IMR-90 (cell line): ENCODE data around the gene TPSD1. TPM values are rescaled to one million over a fixed set of nuclear protein-coding genes. Genes with fewer than 3 reads are reported as not detected.
"Not testable (repeated sequence)": the region's sequence is repeated elsewhere in the genome, so short reads cannot be mapped to it uniquely, and the experiment has no call there.

Source experiments
- ATAC-seq: fragments of 200-7000 bp; cut with Tn5 transposase; 2 replicates; pipeline ENCODE4 v1.9.1; 2020; ENCODE audit warnings: low read depth, mild to moderate bottlenecking, moderate library complexity
- BruUV-seq: library from RNA; stranded (reverse); fragments of 400-500 nt; replicated peaks from 2 replicates; lab custom pipeline; 2021; lab: Mats Ljungman, UMichigan
- CTCF ChIA-PET: fragments of 300-600 bp; formaldehyde crosslinking; extraction: SDS; loops from one replicate; lab custom pipeline; 2021; ENCODE audit warnings: antibody characterized with exemption; lab: Yijun Ruan, JAX
- POLR2A ChIA-PET: fragments of 300-600 bp; sonication (Branson Sonifier 250); formaldehyde crosslinking; loops from one replicate; lab custom pipeline; 2022; ENCODE audit warnings: antibody characterized with exemption; ENCODE audit not compliant: unreplicated experiment; lab: Charles Lee
- DNase-seq: peaks from one replicate; pipeline ENCODE4 v3.0.0; 2013
- H2AFZ ChIP-seq: replicated peaks from 2 replicates; pipeline ENCODE3; 2013; ENCODE audit warnings: low read length, mild to moderate bottlenecking; ENCODE audit not compliant: poor library complexity
- H2AK5ac ChIP-seq: 2 replicates; pipeline ENCODE4 v1.6.1; 2013; ENCODE audit warnings: low read depth, low read length, inconsistent platforms
- H2AK9ac ChIP-seq: replicated peaks from 2 replicates; pipeline ENCODE3; 2013; ENCODE audit warnings: mild to moderate bottlenecking, low read depth, low read length, moderate library complexity; ENCODE audit not compliant: poor library complexity
- H2BK120ac ChIP-seq: 2 replicates; pipeline ENCODE4 v1.6.1; 2013; ENCODE audit warnings: low read depth, low read length, inconsistent platforms
- H2BK15ac ChIP-seq: 3 replicates; pipeline ENCODE4 v1.6.1; 2013; ENCODE audit warnings: low read depth, low read length, inconsistent platforms
- H2BK20ac ChIP-seq: 2 replicates; pipeline ENCODE4 v1.6.1; 2013; ENCODE audit warnings: low read depth, mild to moderate bottlenecking, inconsistent platforms, low read length, moderate library complexity
- H2BK5ac ChIP-seq: 2 replicates; pipeline ENCODE4 v1.6.1; 2013; ENCODE audit warnings: mild to moderate bottlenecking, low read depth, low read length, inconsistent platforms; ENCODE audit not compliant: poor library complexity, severe bottlenecking
- H3K14ac ChIP-seq: replicated peaks from 2 replicates; pipeline ENCODE4 v1.6.1; 2013; ENCODE audit warnings: low read depth, low read length, inconsistent platforms
- H3K18ac ChIP-seq: 2 replicates; pipeline ENCODE4 v1.6.1; 2013; ENCODE audit warnings: low read depth, low read length, control low read depth
- H3K23ac ChIP-seq: 2 replicates; pipeline ENCODE4 v1.6.1; 2013; ENCODE audit warnings: low read depth, low read length, inconsistent platforms
- H3K27ac ChIP-seq: 2 replicates; pipeline ENCODE4 v1.5.1; 2013; ENCODE audit warnings: mild to moderate bottlenecking, control low read depth, low read length; ENCODE audit not compliant: insufficient read depth
- H3K27me3 ChIP-seq: 2 replicates; pipeline ENCODE4 v1.6.1; 2013; ENCODE audit warnings: low read length; ENCODE audit not compliant: control insufficient read depth, insufficient read depth
- H3K36me3 ChIP-seq: 2 replicates; pipeline ENCODE4 v1.6.1; 2013; ENCODE audit warnings: low read length, mixed read lengths; ENCODE audit not compliant: control insufficient read depth, insufficient read depth
- H3K4ac ChIP-seq: 2 replicates; pipeline ENCODE4 v1.6.1; 2013; ENCODE audit warnings: low read depth, low read length, inconsistent platforms
- H3K4me1 ChIP-seq: 2 replicates; pipeline ENCODE4 v1.6.1; 2013; ENCODE audit warnings: low read length, mixed read lengths; ENCODE audit not compliant: control insufficient read depth, insufficient read depth
- H3K4me2 ChIP-seq: 2 replicates; pipeline ENCODE4 v1.6.1; 2013; ENCODE audit warnings: low read depth, mild to moderate bottlenecking, control low read depth, low read length, moderate library complexity
- H3K4me3 ChIP-seq: 2 replicates; pipeline ENCODE4 v1.5.1; 2013; ENCODE audit warnings: low read depth, mild to moderate bottlenecking, control low read depth, low read length, moderate library complexity; ENCODE audit not compliant: insufficient read depth
- H3K56ac ChIP-seq: 2 replicates; pipeline ENCODE4 v1.6.1; 2013; ENCODE audit warnings: low read length, inconsistent platforms; ENCODE audit not compliant: insufficient read depth; ENCODE audit errors: extremely low read depth
- H3K79me1 ChIP-seq, 2 experiments: 2 replicates each; pipeline ENCODE4 v1.6.1; 2013; ENCODE audit warnings: low read length in 2 of 2, inconsistent platforms in 1 of 2, low read depth in 1 of 2
- H3K9ac ChIP-seq: 2 replicates; pipeline ENCODE4 v1.6.1; 2013; ENCODE audit warnings: low read depth, low read length, control low read depth
- H3K9me1 ChIP-seq: 2 replicates; pipeline ENCODE4 v1.6.1; 2013; ENCODE audit warnings: low read length, inconsistent platforms; ENCODE audit not compliant: insufficient read depth
- H3K9me3 ChIP-seq: 2 replicates; pipeline ENCODE4 v1.6.1; 2013; ENCODE audit warnings: low read length; ENCODE audit not compliant: control insufficient read depth, insufficient read depth
- H4K20me1 ChIP-seq: 2 replicates; pipeline ENCODE4 v1.6.1; 2013; ENCODE audit warnings: low read length, inconsistent platforms; ENCODE audit not compliant: insufficient read depth
- H4K5ac ChIP-seq: 2 replicates; pipeline ENCODE4 v1.6.1; 2013; ENCODE audit warnings: mild to moderate bottlenecking, low read depth, low read length, control low read depth
- H4K8ac ChIP-seq, 2 experiments: 2 replicates each; pipeline ENCODE4 v1.6.1; 2013; ENCODE audit warnings: low read depth in 2 of 2, low read length in 2 of 2, control low read depth in 1 of 2, inconsistent platforms in 1 of 2
- H4K91ac ChIP-seq: 2 replicates; pipeline ENCODE4 v1.6.1; 2013; ENCODE audit warnings: low read depth, low read length, inconsistent platforms; ENCODE audit not compliant: insufficient read depth
- WGBS, 2 experiments: methylation state at CpG; one replicate each; pipeline versions ENCODE4 v1.1.5 to v1.1.7; 2013; ENCODE audit warnings: missing lambda C conversion rate in 2 of 2; ENCODE audit not compliant: insufficient read length in 1 of 2; ENCODE audit errors: extremely low coverage in 2 of 2; 5-methylcytosine and 5-hydroxymethylcytosine counted together
- dilution Hi-C: fragments of 300-500 bp; cut with HindIII; formaldehyde crosslinking; loops from one replicate; pipeline ENCODE4 v1.14.3; 2018; ENCODE audit warnings: low sequenced_read_pairs; ENCODE audit not compliant: unreplicated experiment
- in situ Hi-C: fragments of 300-500 bp; cut with MboI; formaldehyde crosslinking; loops from 3 replicates; pipeline ENCODE4 v1.14.3; 2019; ENCODE audit warnings: low sequenced_read_pairs, inconsistent platforms, mixed read lengths
- intact Hi-C: fragments of 100-400 bp; cut with micrococcal nuclease; formaldehyde crosslinking; loops from 2 replicates; pipeline ENCODE4 v1.10.0; 2022
- polyA plus RNA-seq, 3 experiments: library from polyadenylated mRNA; depleted of rRNA; stranded (reverse); fragments of >200 nt; gene quantifications; 2 replicates each; pipeline ENCODE4 v1.2.3, GENCODE V29; 2012; ENCODE audit warnings: low replicate concordance in 1 of 3
- total RNA-seq: library from RNA; depleted of rRNA; stranded (reverse); fragments of >200 nt; gene quantifications from 2 replicates; pipeline ENCODE4 v1.2.3, GENCODE V29; 2012

TPSD1 gene
- total and polyA plus RNA-seq, 2 of the 4 experiments (the other 2 are of a cell fraction) = not detected

GRCh38 chr16:1230084-1230470 is 25.8 kb upstream of the TPSD1 start, which contains the start of gene TPSB2:
Gene TPSB2, minus strand, starts transcription at chr16:1230184. Its CDS starts 233 bp downstream, at chr16:1229951.
- H4K5ac ChIP-seq, H3K23ac ChIP-seq, in situ Hi-C loops, H2AFZ ChIP-seq, ATAC-seq, H4K8ac ChIP-seq, H3K4me3 ChIP-seq, H3K18ac ChIP-seq, H3K9ac ChIP-seq, H2BK15ac ChIP-seq, H3K9me1 ChIP-seq, H4K91ac ChIP-seq, H3K36me3 ChIP-seq, H2AK9ac ChIP-seq, dilution Hi-C loops, CTCF ChIA-PET, DNase-seq, H4K20me1 ChIP-seq, intact Hi-C loops, H3K14ac ChIP-seq, H3K56ac ChIP-seq, H2BK5ac ChIP-seq, H2BK120ac ChIP-seq, BruUV-seq, H3K79me1 ChIP-seq, POLR2A ChIA-PET, H3K27ac ChIP-seq, H3K27me3 ChIP-seq, H3K4me2 ChIP-seq, H3K4ac ChIP-seq, H2AK5ac ChIP-seq, H3K9me3 ChIP-seq, H3K4me1 ChIP-seq, H2BK20ac ChIP-seq: not testable (repeated sequence)
- no CpG with 5 or more reads among the region's 11 CpGs for WGBS, 2 experiments

GRCh38 chr16:1230471-1231212 is 25.2 kb upstream of the TPSD1 start:
- H2AK5ac ChIP-seq, H2BK5ac ChIP-seq, H3K27me3 ChIP-seq, H3K4ac ChIP-seq, H3K9me3 ChIP-seq, H3K36me3 ChIP-seq, CTCF ChIA-PET, H3K79me1 ChIP-seq, intact Hi-C loops, H3K4me1 ChIP-seq, dilution Hi-C loops, H2AFZ ChIP-seq, H2BK120ac ChIP-seq, H3K4me2 ChIP-seq, H3K23ac ChIP-seq, H4K91ac ChIP-seq, POLR2A ChIA-PET, H2BK20ac ChIP-seq, H3K4me3 ChIP-seq, H4K5ac ChIP-seq, H3K18ac ChIP-seq, H3K56ac ChIP-seq, H3K9ac ChIP-seq, BruUV-seq, H2AK9ac ChIP-seq, H4K20me1 ChIP-seq, ATAC-seq, H3K9me1 ChIP-seq, in situ Hi-C loops, H3K27ac ChIP-seq, DNase-seq, H3K14ac ChIP-seq, H2BK15ac ChIP-seq, H4K8ac ChIP-seq: not testable (repeated sequence)
- WGBS, 2 experiments = 78% methylated on average over 3 of the region's 17 CpGs; no CpG with 5 or more reads in 1 of the 2 experiments
